Measurements from ENCODE around the gene KRTAP8-1.

KRTAP8-1 gene

GRCh38 chr21:30813174-30813573 lies at the start of gene KRTAP8-1:
Gene KRTAP8-1 (minus strand): TSS chr21:30813274. CDS start chr21:30813220, 54 bp downstream.
- Histone ChIP-seq H3K27me3 (ENCODE audit: low read depth, low read length) (no peaks in the 10 kb centered on the region), H3K9ac (ENCODE audit: low read length) (no peak within 1 kb of the TSS), H3K36me3 (replicated peaks; ENCODE audit: low read depth, low read length) (no peaks in the 10 kb centered on the region), H3K4me2 (ENCODE audit: low read length) (no peak within 1 kb of the TSS), H3K79me2 (ENCODE audit: low read length) (no peaks in the 10 kb centered on the region), H2AFZ (ENCODE audit: low read depth, low read length) (no peak within 1 kb of the TSS), H3K4me3 (ENCODE audit: low read length) (no peak within 1 kb of the TSS), H3K27ac (ENCODE audit: low read length) (no peak within 1 kb of the TSS), H3K4me1 (ENCODE audit: low read length) (no peaks in the 10 kb centered on the region), H3K9me3 (ENCODE audit: insufficient read depth, low read length) (no peaks in the 10 kb centered on the region), H4K20me1 (ENCODE audit: insufficient read depth, low read length) (no peaks in the 10 kb centered on the region)
- TF ChIP-seq EZH2phosphoT487 (IDR thresholded peaks at IDR 0.05; ENCODE audit: low read depth) (no peak), CTCF (IDR thresholded peaks at IDR 0.05; ENCODE audit: low read depth, low read length) (no peak)

- Histone ChIP-seq H3K4me3 (ENCODE audit: low read length) (no peak overlapping the region), H3K9me3 (ENCODE audit: insufficient read depth, low read length) (no peaks in the 10 kb centered on the region), H2AFZ (ENCODE audit: low read depth, low read length) (no peak overlapping the region), H3K4me1 (ENCODE audit: low read length) (no peaks in the 10 kb centered on the region), H3K27ac (ENCODE audit: low read length) (no peak overlapping the region), H3K36me3 (replicated peaks; ENCODE audit: low read depth, low read length) (no peaks in the 10 kb centered on the region), H3K27me3 (ENCODE audit: low read depth, low read length) (no peaks in the 10 kb centered on the region), H4K20me1 (ENCODE audit: insufficient read depth, low read length) (no peaks in the 10 kb centered on the region), H3K4me2 (ENCODE audit: low read length) (no peak overlapping the region), H3K9ac (ENCODE audit: low read length) (no peak overlapping the region), H3K79me2 (ENCODE audit: low read length) (no peaks in the 10 kb centered on the region)
- TF ChIP-seq CTCF (IDR thresholded peaks at IDR 0.05; ENCODE audit: low read depth, low read length) = no peak
- TF ChIP-seq EZH2phosphoT487 (IDR thresholded peaks at IDR 0.05; ENCODE audit: low read depth) = no peak
These were observed 34.8 kb upstream of the KRTAP8-1 start for GRCh38 chr21:30847627-30848500.

- TF ChIP-seq EZH2phosphoT487 (IDR thresholded peaks at IDR 0.05; ENCODE audit: low read depth) (no peak), CTCF (IDR thresholded peaks at IDR 0.05; ENCODE audit: low read depth, low read length) (no peak)
- no peaks in the 10 kb centered on the region for H3K79me2 ChIP-seq (ENCODE audit: low read length)
These were observed 29.9 kb upstream of the KRTAP8-1 start for GRCh38 chr21:30842990-30843389.

GRCh38 chr21:30839304-30839703 lies 26.2 kb upstream of the KRTAP8-1 start:
- TF ChIP-seq EZH2phosphoT487 (IDR thresholded peaks at IDR 0.05; ENCODE audit: low read depth) (no peak), CTCF (IDR thresholded peaks at IDR 0.05; ENCODE audit: low read depth, low read length) (peak; percentile 49)
- H3K27me3 ChIP-seq (ENCODE audit: low read depth, low read length) = no peaks in the 10 kb centered on the region
- H3K9me3 ChIP-seq (ENCODE audit: insufficient read depth, low read length) = no peaks in the 10 kb centered on the region
- no peak overlapping the region for H3K4me3 ChIP-seq (ENCODE audit: low read length)
- H3K9ac ChIP-seq (ENCODE audit: low read length) = no peak overlapping the region
- no peaks in the 10 kb centered on the region for H4K20me1 ChIP-seq (ENCODE audit: insufficient read depth, low read length)
- no peaks in the 10 kb centered on the region for H3K4me1 ChIP-seq (ENCODE audit: low read length)
- H3K27ac ChIP-seq (ENCODE audit: low read length) = no peak overlapping the region
- H3K79me2 ChIP-seq (ENCODE audit: low read length) = no peaks in the 10 kb centered on the region
- H3K4me2 ChIP-seq (ENCODE audit: low read length) = no peak overlapping the region
- H2AFZ ChIP-seq (ENCODE audit: low read depth, low read length) = no peak overlapping the region
- H3K36me3 ChIP-seq (replicated peaks; ENCODE audit: low read depth, low read length) = no peaks in the 10 kb centered on the region

More at GRCh38 chr21:30842990-30843389, 29.9 kb upstream of the KRTAP8-1 start:
- Histone ChIP-seq H3K36me3 (replicated peaks; ENCODE audit: low read depth, low read length) (no peaks in the 10 kb centered on the region), H4K20me1 (ENCODE audit: insufficient read depth, low read length) (no peaks in the 10 kb centered on the region), H3K4me3 (ENCODE audit: low read length) (no peak overlapping the region), H3K4me1 (ENCODE audit: low read length) (no peaks in the 10 kb centered on the region), H3K9ac (ENCODE audit: low read length) (no peak overlapping the region), H2AFZ (ENCODE audit: low read depth, low read length) (no peak overlapping the region), H3K27ac (ENCODE audit: low read length) (no peak overlapping the region), H3K9me3 (ENCODE audit: insufficient read depth, low read length) (no peaks in the 10 kb centered on the region), H3K27me3 (ENCODE audit: low read depth, low read length) (no peaks in the 10 kb centered on the region), H3K4me2 (ENCODE audit: low read length) (no peak overlapping the region)
